Mesothelial cell of epicardium (in vitro differentiated cells): ENCODE data around the gene OR5H1. TPM values are rescaled to one million over a fixed set of nuclear protein-coding genes. Genes with fewer than 3 reads are reported as not detected.
"Not testable (repeated sequence)": the region's sequence is repeated elsewhere in the genome, so short reads cannot be mapped to it uniquely, and the experiment has no call there.

Experiments used
- DNase-seq, 2 experiments: peaks; one replicate each; pipeline ENCODE4 v3.0.0; 2021; ENCODE audit warnings: low spot score in 2 of 2; ENCODE audit not compliant: unreplicated experiment in 2 of 2
- H3K27ac Mint-ChIP-seq: 2 replicates; pipeline ENCODE4 v1.8.0; 2021; ENCODE audit warnings: mixed read lengths
- H3K27me3 Mint-ChIP-seq: 2 replicates; pipeline ENCODE4 v1.8.0; 2021; ENCODE audit warnings: low read depth, mixed read lengths
- H3K36me3 Mint-ChIP-seq: 2 replicates; pipeline ENCODE4 v1.8.0; 2021; ENCODE audit warnings: mixed read lengths
- H3K4me1 Mint-ChIP-seq: 2 replicates; pipeline ENCODE4 v1.8.0; 2021; ENCODE audit warnings: mixed read lengths
- H3K4me3 Mint-ChIP-seq: 2 replicates; pipeline ENCODE4 v1.8.0; 2021; ENCODE audit warnings: mild to moderate bottlenecking, moderate library complexity, mixed read lengths
- H3K9me3 Mint-ChIP-seq: 2 replicates; pipeline ENCODE4 v1.8.0; 2021; ENCODE audit warnings: mixed read lengths
- CTCF ChIP-seq: fragments of 200-600 bp; sonication (generic); IDR thresholded peaks from one replicate; pipeline ENCODE4 v1.5.0; 2021; ENCODE audit warnings: antibody characterized with exemption; ENCODE audit not compliant: unreplicated experiment
- total RNA-seq: library from RNA; stranded (reverse); gene quantifications from 3 replicates; pipeline ENCODE4 v1.2.1, GENCODE V29; 2021

The OR5H1 gene
- total RNA-seq, 1 donor from 2014 or later: not detected

GRCh38 chr3:98109807-98110549 is 20.5 kb upstream of the OR5H1 start:
- no peak for TF ChIP-seq CTCF
- no peaks in the 10 kb centered on the region for H3K4me1 Mint-ChIP-seq
- no peak overlapping the region for H3K4me3 Mint-ChIP-seq
- H3K27me3 Mint-ChIP-seq: peaks cover 2% of the 10 kb centered on the region
- no peaks in the 10 kb centered on the region for H3K36me3 Mint-ChIP-seq
- H3K9me3 Mint-ChIP-seq: peaks cover 24% of the 10 kb centered on the region
- H3K27ac Mint-ChIP-seq: no peak overlapping the region
- no peak for DNase-seq

GRCh38 chr3:98110550-98110908 is 20.0 kb upstream of the OR5H1 start:
- no peak for DNase-seq
- Mint-ChIP-seq H3K4me1 (no peaks in the 10 kb centered on the region), H3K9me3 (peaks cover 24% of the 10 kb centered on the region), H3K4me3 (no peak overlapping the region), H3K36me3 (no peaks in the 10 kb centered on the region), H3K27me3 (peaks cover 2% of the 10 kb centered on the region), H3K27ac (no peak overlapping the region)
- TF ChIP-seq CTCF: no peak

- peaks cover 21% of the 10 kb centered on the region for H3K9me3 Mint-ChIP-seq
- no peak overlapping the region for H3K27ac Mint-ChIP-seq
- no peaks in the 10 kb centered on the region for H3K4me1 Mint-ChIP-seq
- H3K4me3 Mint-ChIP-seq: no peak overlapping the region
- H3K36me3 Mint-ChIP-seq: no peaks in the 10 kb centered on the region
- no peak for TF ChIP-seq CTCF
- DNase-seq: no peak
- H3K27me3 Mint-ChIP-seq: peaks cover 14% of the 10 kb centered on the region
Measured at GRCh38 chr3:98114264-98114663, 16.3 kb upstream of the OR5H1 start.

GRCh38 chr3:98115717-98116116 is 14.8 kb upstream of the OR5H1 start:
- Mint-ChIP-seq H3K4me1 (no peaks in the 10 kb centered on the region), H3K36me3 (no peaks in the 10 kb centered on the region), H3K4me3 (no peak overlapping the region), H3K27ac (no peak overlapping the region), H3K9me3 (peaks cover 16% of the 10 kb centered on the region), H3K27me3 (peaks cover 14% of the 10 kb centered on the region)
- no peak for TF ChIP-seq CTCF
- DNase-seq: no peak

- H3K27ac Mint-ChIP-seq: no peak overlapping the region
- DNase-seq: no peak
- H3K27me3 Mint-ChIP-seq: no peaks in the 10 kb centered on the region
- H3K9me3 Mint-ChIP-seq: no peaks in the 10 kb centered on the region
- no peaks in the 10 kb centered on the region for H3K4me1 Mint-ChIP-seq
- no peak overlapping the region for H3K4me3 Mint-ChIP-seq
- H3K36me3 Mint-ChIP-seq: no peaks in the 10 kb centered on the region
- no peak for TF ChIP-seq CTCF
Measured at GRCh38 chr3:98136631-98137030, 6.1 kb downstream of the OR5H1 start.

GRCh38 chr3:98137826-98138557 is 7.5 kb downstream of the OR5H1 start:
- H3K9me3 Mint-ChIP-seq, H3K4me1 Mint-ChIP-seq, H3K36me3 Mint-ChIP-seq, H3K27me3 Mint-ChIP-seq, H3K27ac Mint-ChIP-seq, DNase-seq: not testable (repeated sequence)
- H3K4me3 Mint-ChIP-seq: peak overlapping the region; percentile 41
